ENCODE results near the gene USP4. TPM values are rescaled to one million over a fixed set of nuclear protein-coding genes. Genes with fewer than 3 reads are reported as not detected.
"Not testable (repeated sequence)": the region's sequence is repeated elsewhere in the genome, so short reads cannot be mapped to it uniquely, and the experiment has no call there.

The USP4 gene
- total RNA-seq, 1 donor from 2014 or later, result 78.6 TPM

- H3K27ac Mint-ChIP-seq, result no peak overlapping the region
- H3K4me1 Mint-ChIP-seq (ENCODE audit: low read depth), result no peaks in the 10 kb centered on the region
- no peaks in the 10 kb centered on the region for H3K36me3 Mint-ChIP-seq (ENCODE audit: low read depth)
- H3K9me3 Mint-ChIP-seq, result no peaks in the 10 kb centered on the region
- no peak overlapping the region for H3K4me3 Mint-ChIP-seq (ENCODE audit: low read depth)
- H3K27me3 Mint-ChIP-seq (ENCODE audit: low read depth), result no peaks in the 10 kb centered on the region
- intact Hi-C loops (cut with micrococcal nuclease), result no loop called here
- no peak for DNase-seq (ENCODE audit: low spot score)
Measured at GRCh38 chr3:49244581-49245205, 95.2 kb downstream of the USP4 start.

DNA sequence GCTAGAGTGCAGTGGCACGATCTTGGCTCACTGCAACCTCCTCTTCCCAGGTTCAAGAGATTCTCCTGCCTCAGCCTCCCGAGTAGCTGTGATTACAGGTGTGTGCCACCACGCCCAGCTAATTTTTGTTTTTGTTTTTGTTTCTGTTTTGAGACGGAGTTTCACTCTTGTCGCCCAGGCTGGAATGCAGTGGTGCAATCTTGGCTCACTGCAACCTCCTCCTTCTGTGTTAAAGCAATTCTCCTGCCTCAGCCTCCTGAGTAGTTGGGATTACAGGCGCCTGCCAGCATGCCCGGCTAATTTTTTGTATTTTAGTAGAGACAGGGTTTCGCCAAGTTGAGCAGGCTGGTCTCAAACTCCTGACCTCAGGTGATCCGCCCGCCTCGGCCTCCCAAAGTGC is 99.8 kb downstream of the USP4 start:
- DNase-seq (ENCODE audit: low spot score); H3K27me3 Mint-ChIP-seq (ENCODE audit: low read depth); H3K4me1 Mint-ChIP-seq (ENCODE audit: low read depth); H3K9me3 Mint-ChIP-seq; H3K4me3 Mint-ChIP-seq (ENCODE audit: low read depth); H3K27ac Mint-ChIP-seq; intact Hi-C loops (cut with micrococcal nuclease); H3K36me3 Mint-ChIP-seq (ENCODE audit: low read depth): not testable (repeated sequence)

GRCh38 chr3:49238274-49239127 is 101.4 kb downstream of the USP4 start:
- intact Hi-C loops (cut with micrococcal nuclease), result no loop called here
- H3K27ac Mint-ChIP-seq, result no peak overlapping the region
- H3K4me3 Mint-ChIP-seq (ENCODE audit: low read depth), result no peak overlapping the region
- peaks cover 17% of the 10 kb centered on the region for H3K9me3 Mint-ChIP-seq
- H3K4me1 Mint-ChIP-seq (ENCODE audit: low read depth), result no peaks in the 10 kb centered on the region
- H3K36me3 Mint-ChIP-seq (ENCODE audit: low read depth), result peaks cover 3% of the 10 kb centered on the region
- no peak for DNase-seq (ENCODE audit: low spot score)
- H3K27me3 Mint-ChIP-seq (ENCODE audit: low read depth), result no peaks in the 10 kb centered on the region

DNA sequence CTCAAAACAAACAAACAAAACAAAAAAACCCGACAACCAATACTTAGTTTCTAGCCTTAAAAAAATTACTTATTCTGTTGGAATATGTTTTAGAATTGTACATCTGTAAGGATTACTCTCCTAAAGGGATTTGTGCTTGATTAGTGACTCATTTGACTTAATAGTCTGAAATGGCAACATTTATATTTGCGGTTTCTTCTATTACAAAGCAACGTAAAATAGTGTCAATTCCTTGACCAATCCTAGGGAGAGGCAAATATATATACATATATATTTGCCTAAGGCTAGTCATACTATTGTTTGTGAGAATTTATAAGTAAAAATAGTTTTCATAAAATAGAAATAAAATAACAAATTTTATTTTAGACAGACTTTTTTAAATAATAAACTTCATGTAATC is 102.5 kb downstream of the USP4 start:
- Mint-ChIP-seq H3K4me3 (ENCODE audit: low read depth) (no peak overlapping the region), H3K36me3 (ENCODE audit: low read depth) (peaks cover 10% of the 10 kb centered on the region), H3K27me3 (ENCODE audit: low read depth) (no peaks in the 10 kb centered on the region), H3K27ac (no peak overlapping the region), H3K4me1 (ENCODE audit: low read depth) (no peaks in the 10 kb centered on the region), H3K9me3 (peaks cover 29% of the 10 kb centered on the region)
- intact Hi-C loops (cut with micrococcal nuclease), result no loop called here
- no peak for DNase-seq (ENCODE audit: low spot score)

DNA sequence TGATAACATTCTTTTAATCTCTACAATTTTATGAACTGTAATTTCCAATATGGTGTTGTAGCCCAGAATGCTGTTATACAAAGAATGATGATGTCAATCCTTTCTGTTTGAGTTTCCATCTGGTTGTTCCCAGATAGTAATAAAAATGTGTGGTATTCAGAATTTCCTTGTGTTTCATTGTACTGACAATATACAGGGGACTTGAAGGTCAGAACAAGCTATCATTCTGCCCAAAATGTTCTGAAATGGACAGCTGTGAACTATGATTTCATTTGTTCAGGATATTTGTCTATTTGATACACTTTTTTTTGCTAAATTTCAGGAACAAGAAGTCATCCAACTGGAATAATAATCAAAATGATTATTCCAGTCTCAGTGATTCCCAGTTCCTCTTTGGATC is 103.6 kb downstream of the USP4 start:
- no peak for DNase-seq (ENCODE audit: low spot score)
- Mint-ChIP-seq H3K4me3 (ENCODE audit: low read depth) (no peak overlapping the region), H3K36me3 (ENCODE audit: low read depth) (peaks cover 10% of the 10 kb centered on the region), H3K27ac (no peak overlapping the region), H3K9me3 (peaks cover 36% of the 10 kb centered on the region), H3K27me3 (ENCODE audit: low read depth) (no peaks in the 10 kb centered on the region), H3K4me1 (ENCODE audit: low read depth) (no peaks in the 10 kb centered on the region)
- intact Hi-C loops (cut with micrococcal nuclease), result no loop called here

DNA sequence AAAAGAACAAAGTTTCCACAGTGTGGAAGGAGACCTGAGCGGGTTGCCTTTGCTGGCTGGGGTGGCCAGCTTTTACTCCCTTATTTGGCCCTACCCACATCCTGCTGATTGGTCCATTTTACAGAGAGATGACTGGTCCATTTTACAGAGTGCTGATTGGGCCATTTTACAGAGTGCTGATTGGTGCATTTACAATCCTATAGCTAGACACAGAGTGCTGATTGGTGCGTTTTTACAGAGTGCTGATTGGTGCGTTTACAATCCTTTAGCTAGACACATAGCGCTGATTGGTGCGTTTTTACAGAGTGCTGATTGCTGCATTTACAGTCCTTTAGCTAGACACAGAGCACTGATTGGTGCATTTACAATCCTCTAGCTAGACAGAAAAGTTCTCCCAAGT is 111.0 kb downstream of the USP4 start:
- intact Hi-C loops (cut with micrococcal nuclease); H3K4me1 Mint-ChIP-seq (ENCODE audit: low read depth); H3K27ac Mint-ChIP-seq; H3K27me3 Mint-ChIP-seq (ENCODE audit: low read depth); DNase-seq (ENCODE audit: low spot score); H3K4me3 Mint-ChIP-seq (ENCODE audit: low read depth): not testable (repeated sequence)
- Mint-ChIP-seq H3K36me3 (ENCODE audit: low read depth) (peaks cover 13% of the 10 kb centered on the region), H3K9me3 (peaks cover 62% of the 10 kb centered on the region)

Other genes with a start within 250 kb of the USP4 start
- gene QRICH1, start 246.0 kb downstream of the USP4 start, total RNA-seq, result 145 and 164 TPM in 2 replicates
- gene QARS1, start 235.3 kb downstream of the USP4 start, total RNA-seq, result 209 and 226 TPM in 2 replicates
- 47.9 and 54.8 TPM in 2 replicates for gene USP19, start 219.2 kb downstream of the USP4 start, total RNA-seq
- gene LAMB2, start 207.0 kb downstream of the USP4 start, total RNA-seq, result 0.34 TPM in 1 of 2 replicates, not detected in the other
- 24.4 and 24.9 TPM in 2 replicates for gene CCDC71, start 173.7 kb downstream of the USP4 start, total RNA-seq
- 2.5 and 2.6 TPM in 2 replicates for gene KLHDC8B, start 168.5 kb downstream of the USP4 start, total RNA-seq
- 7.7 and 7.8 TPM in 2 replicates for gene C3orf62, start 62.8 kb downstream of the USP4 start, total RNA-seq
- 168 and 173 TPM in 2 replicates for gene GPX1, start 18.3 kb upstream of the USP4 start, total RNA-seq
- 425 and 428 TPM in 2 replicates for gene RHOA, start 71.9 kb upstream of the USP4 start, total RNA-seq
- gene TCTA, start 72.4 kb upstream of the USP4 start, total RNA-seq, result 18.9 and 19.4 TPM in 2 replicates
- gene AMT, start 82.4 kb upstream of the USP4 start, total RNA-seq, result 3.9 and 5.0 TPM in 2 replicates
- 13.0 and 16.1 TPM in 2 replicates for gene NICN1, start 89.3 kb upstream of the USP4 start, total RNA-seq
- 17.0 and 25.9 TPM in 2 replicates for gene DAG1, start 130.2 kb upstream of the USP4 start, total RNA-seq
- gene BSN, start 214.4 kb upstream of the USP4 start, total RNA-seq, result 0.09 and 0.11 TPM in 2 replicates

Data from activated T-helper 2 cell treated with anti-CD3 and anti-CD28 coated beads, Interferon-gamma antibody, Interleukin-2, Interleukin-4, amounts not matched to agents 10 μg/mL and 5 μg/mL and 100 μg/mL, durations not matched to agents 14 hours and 24 hours and 36 hours (primary cell).